Measurements from ENCODE around the gene BIVM. TPM values are rescaled to one million over a fixed set of nuclear protein-coding genes. Genes with fewer than 3 reads are reported as not detected.

The BIVM gene
- polyA plus RNA-seq, 1 donor (not counting 4 experiments of a cell fraction or from before 2014, with no cell fraction given): 20.7 TPM

DNA sequence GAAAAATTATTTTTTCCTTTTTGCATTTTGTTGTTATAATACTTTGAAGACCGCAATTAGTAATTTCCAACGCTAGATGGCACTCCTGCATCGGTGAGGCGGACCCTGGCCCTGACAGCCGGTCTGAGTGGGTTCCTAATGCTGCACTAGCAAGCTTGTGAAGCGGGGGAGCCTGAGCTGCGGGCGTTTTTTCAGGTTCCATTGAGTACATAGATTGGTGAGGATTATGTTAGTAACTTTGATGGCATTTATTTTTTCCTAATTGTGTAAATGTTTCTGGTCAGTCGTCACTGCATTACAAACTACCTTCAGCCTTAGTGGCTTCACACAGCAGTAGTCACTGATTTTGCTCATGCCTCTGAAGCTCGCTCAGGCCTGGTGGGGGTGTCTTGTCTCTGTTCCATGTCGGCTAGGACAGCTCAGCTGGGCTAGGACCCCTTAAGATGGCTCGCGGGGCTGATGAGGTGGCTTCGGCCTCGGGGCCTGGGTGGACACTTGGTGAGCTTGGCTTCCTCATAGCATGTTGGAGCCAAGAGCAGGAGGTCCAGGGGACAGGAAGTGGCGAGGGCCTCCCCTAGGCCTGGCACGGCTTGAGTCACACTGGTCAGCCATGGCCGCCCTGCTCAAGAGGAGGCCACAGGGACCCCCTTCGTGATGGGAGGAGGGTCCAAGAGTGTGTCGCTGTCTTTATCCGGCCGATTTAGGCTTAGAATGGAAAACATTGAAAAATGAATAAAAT lies 71.9 kb downstream of the BIVM start:
- peaks cover 10% of the 10 kb centered on the region for H3K4me1 ChIP-seq (ENCODE audit: control insufficient read depth, extremely low read depth, insufficient read depth, low read length)
- DNase-seq (ENCODE audit: low read depth, low spot score) (no peak), FAIRE-seq (peak; percentile 68)
- no peak overlapping the region for H3K4me3 ChIP-seq (ENCODE audit: control insufficient read depth in 2 of 3, extremely low read depth in 1 of 3, insufficient read depth in 2 of 3, low read depth in 1 of 3, low read length in 3 of 3)
- dilution Hi-C loops (cut with MboI; ENCODE audit: extremely low pct_ligation_motif_present, low sequenced_read_pairs): no loop called here
- no peak overlapping the region for H2AFZ ChIP-seq (ENCODE audit: control insufficient read depth, low read length)
- H4K20me1 ChIP-seq (ENCODE audit: control insufficient read depth, extremely low read depth, insufficient read depth, low read length): no peaks in the 10 kb centered on the region
- no peaks in the 10 kb centered on the region for H3K27me3 ChIP-seq (ENCODE audit: control insufficient read depth, extremely low read depth, insufficient read depth, low read length)
- H3K79me2 ChIP-seq (ENCODE audit: control insufficient read depth, insufficient read depth, low read length): peaks cover 4% of the 10 kb centered on the region
- no peak overlapping the region for H3K4me2 ChIP-seq (ENCODE audit: control insufficient read depth, extremely low read depth, insufficient read depth, low read depth, low read length)
- H3K9ac ChIP-seq (ENCODE audit: control insufficient read depth, extremely low read depth, insufficient read depth, low read length): no peak overlapping the region
- peaks cover 28 to 30% of the 10 kb centered on the region in 2 experiments for H3K36me3 ChIP-seq (ENCODE audit: control insufficient read depth in 2 of 2, extremely low read depth in 1 of 2, insufficient read depth in 2 of 2, low read length in 2 of 2)
- H3K27ac ChIP-seq (ENCODE audit: control insufficient read depth, insufficient read depth, low read length): no peak overlapping the region
- no peaks in the 10 kb centered on the region for H3K9me3 ChIP-seq (ENCODE audit: control insufficient read depth, low read depth, low read length)
- no peaks in the 10 kb centered on the region for H3K9me1 ChIP-seq (ENCODE audit: control insufficient read depth, extremely low read depth, insufficient read depth, low read length)
- TF ChIP-seq EZH2 (IDR thresholded peaks at IDR 0.05; ENCODE audit: low read length): no peak
- TF ChIP-seq, protein P1, sequence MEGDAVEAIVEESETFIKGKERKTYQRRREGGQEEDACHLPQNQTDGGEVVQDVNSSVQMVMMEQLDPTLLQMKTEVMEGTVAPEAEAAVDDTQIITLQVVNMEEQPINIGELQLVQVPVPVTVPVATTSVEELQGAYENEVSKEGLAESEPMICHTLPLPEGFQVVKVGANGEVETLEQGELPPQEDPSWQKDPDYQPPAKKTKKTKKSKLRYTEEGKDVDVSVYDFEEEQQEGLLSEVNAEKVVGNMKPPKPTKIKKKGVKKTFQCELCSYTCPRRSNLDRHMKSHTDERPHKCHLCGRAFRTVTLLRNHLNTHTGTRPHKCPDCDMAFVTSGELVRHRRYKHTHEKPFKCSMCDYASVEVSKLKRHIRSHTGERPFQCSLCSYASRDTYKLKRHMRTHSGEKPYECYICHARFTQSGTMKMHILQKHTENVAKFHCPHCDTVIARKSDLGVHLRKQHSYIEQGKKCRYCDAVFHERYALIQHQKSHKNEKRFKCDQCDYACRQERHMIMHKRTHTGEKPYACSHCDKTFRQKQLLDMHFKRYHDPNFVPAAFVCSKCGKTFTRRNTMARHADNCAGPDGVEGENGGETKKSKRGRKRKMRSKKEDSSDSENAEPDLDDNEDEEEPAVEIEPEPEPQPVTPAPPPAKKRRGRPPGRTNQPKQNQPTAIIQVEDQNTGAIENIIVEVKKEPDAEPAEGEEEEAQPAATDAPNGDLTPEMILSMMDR (optimal IDR thresholded peaks at IDR 0.05 in 1 of 3, IDR thresholded peaks at IDR 0.05 in 1 of 3, conservative IDR thresholded peaks at IDR 0.05 in 1 of 3; ENCODE audit: extremely low read depth in 1 of 3, insufficient read depth in 2 of 3, low read length in 3 of 3): peak; percentile 66 to 84 (median 75)

DNA sequence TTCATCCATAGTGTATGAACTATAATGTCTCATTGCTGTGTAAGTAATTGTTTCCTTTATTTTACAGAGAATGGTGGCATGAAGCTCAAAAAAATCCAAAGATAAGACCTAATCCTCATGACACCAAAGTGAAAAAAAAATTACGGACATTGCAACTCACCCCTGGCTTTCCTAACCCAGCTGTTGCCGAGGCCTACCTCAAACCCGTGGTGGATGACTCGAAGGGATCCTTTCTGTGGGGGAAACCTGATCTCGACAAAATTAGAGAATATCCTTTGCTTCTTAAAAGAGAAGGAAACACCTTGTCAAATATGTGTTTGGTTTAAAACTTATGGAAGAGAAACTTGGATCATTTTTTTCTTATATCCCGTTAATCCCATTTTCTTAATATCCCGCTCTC lies 73.2 kb downstream of the BIVM start:
- Histone ChIP-seq H3K9me3 (ENCODE audit: control insufficient read depth, low read depth, low read length) (no peaks in the 10 kb centered on the region), H4K20me1 (ENCODE audit: control insufficient read depth, extremely low read depth, insufficient read depth, low read length) (no peaks in the 10 kb centered on the region), H3K9ac (ENCODE audit: control insufficient read depth, extremely low read depth, insufficient read depth, low read length) (no peak overlapping the region), H3K27ac (ENCODE audit: control insufficient read depth, insufficient read depth, low read length) (no peak overlapping the region), H3K9me1 (ENCODE audit: control insufficient read depth, extremely low read depth, insufficient read depth, low read length) (no peaks in the 10 kb centered on the region), H2AFZ (ENCODE audit: control insufficient read depth, low read length) (no peak overlapping the region), H3K27me3 (ENCODE audit: control insufficient read depth, extremely low read depth, insufficient read depth, low read length) (no peaks in the 10 kb centered on the region), H3K4me3 (ENCODE audit: control insufficient read depth in 2 of 3, extremely low read depth in 1 of 3, insufficient read depth in 2 of 3, low read depth in 1 of 3, low read length in 3 of 3) (no peak overlapping the region), H3K36me3 (ENCODE audit: control insufficient read depth in 2 of 2, extremely low read depth in 1 of 2, insufficient read depth in 2 of 2, low read length in 2 of 2) (peaks cover 25 to 34% of the 10 kb centered on the region in 2 experiments), H3K4me1 (ENCODE audit: control insufficient read depth, extremely low read depth, insufficient read depth, low read length) (peaks cover 10% of the 10 kb centered on the region), H3K79me2 (ENCODE audit: control insufficient read depth, insufficient read depth, low read length) (peaks cover 4% of the 10 kb centered on the region), H3K4me2 (ENCODE audit: control insufficient read depth, extremely low read depth, insufficient read depth, low read depth, low read length) (no peak overlapping the region)
- DNase-seq (ENCODE audit: low read depth, low spot score) (no peak), FAIRE-seq (no peak)
- dilution Hi-C loops (cut with MboI; ENCODE audit: extremely low pct_ligation_motif_present, low sequenced_read_pairs): no loop called here
- TF ChIP-seq EZH2 (IDR thresholded peaks at IDR 0.05; ENCODE audit: low read length): no peak
- TF ChIP-seq, protein P1 (optimal IDR thresholded peaks at IDR 0.05 in 1 of 3, IDR thresholded peaks at IDR 0.05 in 1 of 3, conservative IDR thresholded peaks at IDR 0.05 in 1 of 3; ENCODE audit: extremely low read depth in 1 of 3, insufficient read depth in 2 of 3, low read length in 3 of 3): no peak
